ENCODE measurements around the gene ABCD2. TPM values are rescaled to one million over a fixed set of nuclear protein-coding genes. Genes with fewer than 3 reads are reported as not detected.
"Not testable (repeated sequence)": the region's sequence is repeated elsewhere in the genome, so short reads cannot be mapped to it uniquely, and the experiment has no call there.

Gene ABCD2
- total and polyA plus RNA-seq, 2 of the 4 experiments (the other 2 are of a cell fraction) = not detected

DNA sequence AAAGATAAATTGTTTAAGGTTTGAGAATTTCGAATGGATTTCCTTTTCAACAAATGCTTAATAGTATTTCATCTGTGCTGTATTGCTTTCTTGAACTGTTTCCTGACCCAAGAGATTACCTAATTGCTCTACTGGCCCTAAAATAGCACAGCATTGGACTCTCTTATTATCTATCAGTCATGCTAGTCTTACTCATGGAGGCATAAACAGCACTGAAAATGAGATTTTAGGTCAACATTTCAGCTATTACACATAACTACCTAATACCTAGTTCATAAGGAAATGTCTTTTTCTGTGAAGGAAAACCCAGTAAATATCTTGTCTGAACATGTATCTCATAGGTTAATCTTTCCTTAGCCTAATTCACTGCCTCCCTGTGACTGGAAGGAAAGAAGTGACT, 4.3 kb upstream of the ABCD2 start:
- ATAC-seq (ENCODE audit: low read depth) = no peak
- no TSS peak for BruUV-seq (replicated peaks)
- CTCF ChIA-PET = no interaction called here

DNA sequence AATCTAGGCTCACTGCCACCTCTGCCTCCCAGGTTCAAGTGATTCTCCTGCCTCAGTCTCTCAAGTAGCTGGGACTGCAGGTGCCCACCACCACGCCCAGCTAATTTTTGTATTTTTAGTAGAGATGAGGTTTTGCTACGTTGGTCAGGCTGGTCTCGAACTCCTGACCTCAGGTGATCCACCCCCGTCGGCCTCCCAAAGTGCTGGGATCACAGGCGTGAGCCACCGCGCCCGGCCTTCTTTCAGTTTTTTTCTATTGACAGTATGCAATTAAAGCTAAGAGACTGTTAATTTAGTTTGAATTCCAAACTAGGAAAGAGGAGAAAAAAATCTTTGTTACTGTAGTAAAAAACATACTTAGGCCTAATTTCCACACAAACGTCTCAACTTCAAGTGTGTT, 3.6 kb upstream of the ABCD2 start:
- BruUV-seq (replicated peaks); H3K4ac ChIP-seq (ENCODE audit: low read depth, low read length); H3K4me2 ChIP-seq (ENCODE audit: low read depth, low read length); H3K36me3 ChIP-seq (ENCODE audit: control insufficient read depth, insufficient read depth, low read length); H3K4me3 ChIP-seq (ENCODE audit: insufficient read depth, low read depth, low read length); H3K23ac ChIP-seq (ENCODE audit: low read depth, low read length); H4K91ac ChIP-seq (ENCODE audit: insufficient read depth, low read depth, low read length); H3K18ac ChIP-seq (ENCODE audit: low read depth, low read length); H2BK5ac ChIP-seq (ENCODE audit: low read depth, low read length, poor library complexity, severe bottlenecking); H3K14ac ChIP-seq (replicated peaks; ENCODE audit: low read depth, low read length); H3K27me3 ChIP-seq (ENCODE audit: control insufficient read depth, insufficient read depth, low read length); H4K8ac ChIP-seq (ENCODE audit: low read depth in 2 of 2, low read length in 2 of 2); H3K9me3 ChIP-seq (ENCODE audit: control insufficient read depth, insufficient read depth, low read length); H2AFZ ChIP-seq (replicated peaks; ENCODE audit: low read length, poor library complexity); ATAC-seq (ENCODE audit: low read depth); H2BK120ac ChIP-seq (ENCODE audit: low read depth, low read length); H3K79me1 ChIP-seq (ENCODE audit: low read depth in 1 of 2, low read length in 2 of 2); H4K20me1 ChIP-seq (ENCODE audit: insufficient read depth, low read length); dilution Hi-C loops (cut with HindIII; ENCODE audit: low sequenced_read_pairs, unreplicated experiment); H2AK9ac ChIP-seq (replicated peaks; ENCODE audit: low read depth, low read length, poor library complexity); H2AK5ac ChIP-seq (ENCODE audit: low read depth, low read length); H2BK15ac ChIP-seq (ENCODE audit: low read depth, low read length); CTCF ChIA-PET; H3K27ac ChIP-seq (ENCODE audit: insufficient read depth, low read length); POLR2A ChIA-PET (ENCODE audit: unreplicated experiment); H3K9me1 ChIP-seq (ENCODE audit: insufficient read depth, low read length); DNase-seq; H4K5ac ChIP-seq (ENCODE audit: low read depth, low read length); H3K9ac ChIP-seq (ENCODE audit: low read depth, low read length); H3K4me1 ChIP-seq (ENCODE audit: control insufficient read depth, insufficient read depth, low read length); H2BK20ac ChIP-seq (ENCODE audit: low read depth, low read length); H3K56ac ChIP-seq (ENCODE audit: extremely low read depth, insufficient read depth, low read length): not testable (repeated sequence)
- no CpG with 5 or more reads among the region's 10 CpGs for WGBS, 2 experiments (ENCODE audit: extremely low coverage in 2 of 2, insufficient read length in 1 of 2)
- in situ Hi-C loops (cut with MboI; ENCODE audit: low sequenced_read_pairs) = loop anchor here (25.0 kb wide), 1 partner anchor 311 kb away; no protein-coding TSS in a partner anchor
- intact Hi-C loops (cut with micrococcal nuclease) = loop anchor here (10.0 kb wide), 1 partner anchor 298 kb away; no protein-coding TSS in a partner anchor

More for the DNA sequence above, 4.3 kb upstream of the ABCD2 start:
- DNase-seq = no peak
- no peak overlapping the region for H2AFZ ChIP-seq (replicated peaks; ENCODE audit: low read length, poor library complexity)
- H3K23ac ChIP-seq (ENCODE audit: low read depth, low read length) = no peak overlapping the region
- in situ Hi-C loops (cut with MboI; ENCODE audit: low sequenced_read_pairs) (loop anchor here (25.0 kb wide), 1 partner anchor 312 kb away; no protein-coding TSS in a partner anchor), intact Hi-C loops (cut with micrococcal nuclease) (loop anchor here (10.0 kb wide), 1 partner anchor 299 kb away; no protein-coding TSS in a partner anchor), dilution Hi-C loops (cut with HindIII; ENCODE audit: low sequenced_read_pairs, unreplicated experiment) (no loop called here)
- no peak overlapping the region for H3K4me3 ChIP-seq (ENCODE audit: insufficient read depth, low read depth, low read length)
- no peaks in the 10 kb centered on the region for H3K9me3 ChIP-seq (ENCODE audit: control insufficient read depth, insufficient read depth, low read length)
- H3K36me3 ChIP-seq (ENCODE audit: control insufficient read depth, insufficient read depth, low read length) = no peaks in the 10 kb centered on the region
- POLR2A ChIA-PET (ENCODE audit: unreplicated experiment) = no interaction called here
- no peak overlapping the region for H3K56ac ChIP-seq (ENCODE audit: extremely low read depth, insufficient read depth, low read length)
- H2AK9ac ChIP-seq (replicated peaks; ENCODE audit: low read depth, low read length, poor library complexity) = no peak overlapping the region
- H3K4me2 ChIP-seq (ENCODE audit: low read depth, low read length) = no peak overlapping the region
- H3K4me1 ChIP-seq (ENCODE audit: control insufficient read depth, insufficient read depth, low read length) = no peaks in the 10 kb centered on the region
- no peaks in the 10 kb centered on the region for H3K9me1 ChIP-seq (ENCODE audit: insufficient read depth, low read length)
- H3K27ac ChIP-seq (ENCODE audit: insufficient read depth, low read length) = no peak overlapping the region
- no peak overlapping the region for H2BK15ac ChIP-seq (ENCODE audit: low read depth, low read length)
- H4K5ac ChIP-seq (ENCODE audit: low read depth, low read length) = no peak overlapping the region
- H4K20me1 ChIP-seq (ENCODE audit: insufficient read depth, low read length) = no peaks in the 10 kb centered on the region
- no peaks in the 10 kb centered on the region for H3K27me3 ChIP-seq (ENCODE audit: control insufficient read depth, insufficient read depth, low read length)
- H2BK5ac ChIP-seq (ENCODE audit: low read depth, low read length, poor library complexity, severe bottlenecking) = no peak overlapping the region
- no peak overlapping the region for H4K8ac ChIP-seq (ENCODE audit: low read depth in 2 of 2, low read length in 2 of 2)
- no peak overlapping the region for H2BK20ac ChIP-seq (ENCODE audit: low read depth, low read length)
- no peak overlapping the region for H2BK120ac ChIP-seq (ENCODE audit: low read depth, low read length)
- H3K79me1 ChIP-seq (ENCODE audit: low read depth in 1 of 2, low read length in 2 of 2) = no peaks in the 10 kb centered on the region
- H3K9ac ChIP-seq (ENCODE audit: low read depth, low read length) = no peak overlapping the region
- H4K91ac ChIP-seq (ENCODE audit: insufficient read depth, low read depth, low read length) = no peak overlapping the region
- H2AK5ac ChIP-seq (ENCODE audit: low read depth, low read length) = no peak overlapping the region
- no peak overlapping the region for H3K18ac ChIP-seq (ENCODE audit: low read depth, low read length)
- H3K14ac ChIP-seq (replicated peaks; ENCODE audit: low read depth, low read length) = no peak overlapping the region
- TF ChIP-seq POLR2A (IDR thresholded peaks at IDR 0.05; ENCODE audit: low read depth, low read length) (no peak), NFE2L2 (IDR thresholded peaks at IDR 0.05; ENCODE audit: low read depth, low read length) (no peak), RCOR1 (IDR thresholded peaks at IDR 0.05; ENCODE audit: insufficient replicate concordance, low read length) (no peak)
- no CpG with 5 or more reads among the region's 1 CpG for WGBS, 2 experiments (ENCODE audit: extremely low coverage in 2 of 2, insufficient read length in 1 of 2)
- no peak overlapping the region for H3K4ac ChIP-seq (ENCODE audit: low read depth, low read length)
